ENCODE results near the gene BCAP29. TPM values are rescaled to one million over a fixed set of nuclear protein-coding genes. Genes with fewer than 3 reads are reported as not detected.

Gene BCAP29
- total and polyA plus RNA-seq, 2 experiments from 2014 or later: 35.9 to 44.2 TPM

DNA sequence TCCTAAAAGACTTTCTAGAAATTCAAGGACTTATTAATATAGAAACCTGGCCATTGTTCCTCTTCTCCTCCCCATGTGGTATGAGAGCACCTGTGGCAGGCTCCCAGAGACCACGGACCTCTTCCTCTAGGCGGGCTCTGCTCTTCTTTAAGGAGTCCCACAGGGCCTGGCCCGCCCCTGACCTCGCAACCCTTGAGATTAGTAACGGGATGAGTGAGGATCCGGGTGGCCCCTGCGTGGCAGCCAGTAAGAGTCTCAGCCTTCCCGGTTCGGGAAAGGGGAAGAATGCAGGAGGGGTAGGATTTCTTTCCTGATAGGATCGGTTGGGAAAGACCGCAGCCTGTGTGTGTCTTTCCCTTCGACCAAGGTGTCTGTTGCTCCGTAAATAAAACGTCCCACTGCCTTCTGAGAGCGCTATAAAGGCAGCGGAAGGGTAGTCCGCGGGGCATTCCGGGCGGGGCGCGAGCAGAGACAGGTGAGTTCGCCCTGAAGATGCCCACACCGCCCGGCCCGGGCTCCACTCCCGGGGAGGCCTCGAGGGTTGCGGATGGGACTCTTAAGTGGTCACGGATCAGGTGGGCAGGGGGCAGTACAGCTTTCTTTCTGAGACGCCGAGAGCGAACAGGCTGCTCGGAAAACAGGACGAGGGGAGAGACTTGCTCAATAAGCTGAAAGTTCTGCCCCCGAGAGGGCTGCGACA, 80.5 kb downstream of the BCAP29 start, which contains the start of gene SLC26A4:
TSS of gene SLC26A4 (plus strand) at position 448 of the 700 bp plus-strand sequence. CDS start 814 bp downstream, outside the sequence.
- Histone ChIP-seq H3K27ac (no peak within 1 kb of the TSS), H3K4me1 (ENCODE audit: low read depth) (no peaks in the 10 kb centered on the region), H3K36me3 (no peaks in the 10 kb centered on the region), H3K9me3 (ENCODE audit: low read depth) (no peaks in the 10 kb centered on the region), H3K4me3 (peak within 1 kb of the TSS; percentile 30), H3K27me3 (peaks cover 99% of the 10 kb centered on the region)
- DNase-seq (ENCODE audit: low read depth in 1 of 2, low spot score in 1 of 2): peak in 1 of 2 donors; percentile 5
- TF ChIP-seq, protein P1, sequence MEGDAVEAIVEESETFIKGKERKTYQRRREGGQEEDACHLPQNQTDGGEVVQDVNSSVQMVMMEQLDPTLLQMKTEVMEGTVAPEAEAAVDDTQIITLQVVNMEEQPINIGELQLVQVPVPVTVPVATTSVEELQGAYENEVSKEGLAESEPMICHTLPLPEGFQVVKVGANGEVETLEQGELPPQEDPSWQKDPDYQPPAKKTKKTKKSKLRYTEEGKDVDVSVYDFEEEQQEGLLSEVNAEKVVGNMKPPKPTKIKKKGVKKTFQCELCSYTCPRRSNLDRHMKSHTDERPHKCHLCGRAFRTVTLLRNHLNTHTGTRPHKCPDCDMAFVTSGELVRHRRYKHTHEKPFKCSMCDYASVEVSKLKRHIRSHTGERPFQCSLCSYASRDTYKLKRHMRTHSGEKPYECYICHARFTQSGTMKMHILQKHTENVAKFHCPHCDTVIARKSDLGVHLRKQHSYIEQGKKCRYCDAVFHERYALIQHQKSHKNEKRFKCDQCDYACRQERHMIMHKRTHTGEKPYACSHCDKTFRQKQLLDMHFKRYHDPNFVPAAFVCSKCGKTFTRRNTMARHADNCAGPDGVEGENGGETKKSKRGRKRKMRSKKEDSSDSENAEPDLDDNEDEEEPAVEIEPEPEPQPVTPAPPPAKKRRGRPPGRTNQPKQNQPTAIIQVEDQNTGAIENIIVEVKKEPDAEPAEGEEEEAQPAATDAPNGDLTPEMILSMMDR (IDR thresholded peaks at IDR 0.05; ENCODE audit: low read depth, low read length): no peak

DNA sequence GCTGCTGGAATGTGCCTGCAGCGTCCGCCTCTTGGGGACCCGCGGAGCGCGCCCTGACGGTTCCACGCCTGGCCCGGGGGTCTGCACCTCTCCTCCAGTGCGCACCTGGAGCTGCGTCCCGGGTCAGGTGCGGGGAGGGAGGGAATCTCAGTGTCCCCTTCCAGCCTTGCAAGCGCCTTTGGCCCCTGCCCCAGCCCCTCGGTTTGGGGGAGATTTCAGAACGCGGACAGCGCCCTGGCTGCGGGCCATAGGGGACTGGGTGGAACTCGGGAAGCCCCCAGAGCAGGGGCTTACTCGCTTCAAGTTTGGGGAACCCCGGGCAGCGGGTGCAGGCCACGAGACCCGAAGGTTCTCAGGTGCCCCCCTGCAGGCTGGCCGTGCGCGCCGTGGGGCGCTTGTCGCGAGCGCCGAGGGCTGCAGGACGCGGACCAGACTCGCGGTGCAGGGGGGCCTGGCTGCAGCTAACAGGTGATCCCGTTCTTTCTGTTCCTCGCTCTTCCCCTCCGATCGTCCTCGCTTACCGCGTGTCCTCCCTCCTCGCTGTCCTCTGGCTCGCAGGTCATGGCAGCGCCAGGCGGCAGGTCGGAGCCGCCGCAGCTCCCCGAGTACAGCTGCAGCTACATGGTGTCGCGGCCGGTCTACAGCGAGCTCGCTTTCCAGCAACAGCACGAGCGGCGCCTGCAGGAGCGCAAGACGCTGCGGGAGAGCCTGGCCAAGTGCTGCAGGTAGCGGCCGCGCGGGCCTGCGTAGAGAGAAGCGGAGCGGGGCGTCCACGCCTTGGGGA, 81.2 kb downstream of the BCAP29 start:
- no peaks in the 10 kb centered on the region for H3K9me3 ChIP-seq (ENCODE audit: low read depth)
- no peak overlapping the region for H3K27ac ChIP-seq
- peak overlapping the region; percentile 30 for H3K4me3 ChIP-seq
- TF ChIP-seq, protein P1 (IDR thresholded peaks at IDR 0.05; ENCODE audit: low read depth, low read length): peak; percentile 37
- no peaks in the 10 kb centered on the region for H3K36me3 ChIP-seq
- no peaks in the 10 kb centered on the region for H3K4me1 ChIP-seq (ENCODE audit: low read depth)
- peaks cover 99% of the 10 kb centered on the region for H3K27me3 ChIP-seq
- peak; percentile 65 to 74 for DNase-seq (ENCODE audit: low read depth in 1 of 2, low spot score in 1 of 2)

DNA sequence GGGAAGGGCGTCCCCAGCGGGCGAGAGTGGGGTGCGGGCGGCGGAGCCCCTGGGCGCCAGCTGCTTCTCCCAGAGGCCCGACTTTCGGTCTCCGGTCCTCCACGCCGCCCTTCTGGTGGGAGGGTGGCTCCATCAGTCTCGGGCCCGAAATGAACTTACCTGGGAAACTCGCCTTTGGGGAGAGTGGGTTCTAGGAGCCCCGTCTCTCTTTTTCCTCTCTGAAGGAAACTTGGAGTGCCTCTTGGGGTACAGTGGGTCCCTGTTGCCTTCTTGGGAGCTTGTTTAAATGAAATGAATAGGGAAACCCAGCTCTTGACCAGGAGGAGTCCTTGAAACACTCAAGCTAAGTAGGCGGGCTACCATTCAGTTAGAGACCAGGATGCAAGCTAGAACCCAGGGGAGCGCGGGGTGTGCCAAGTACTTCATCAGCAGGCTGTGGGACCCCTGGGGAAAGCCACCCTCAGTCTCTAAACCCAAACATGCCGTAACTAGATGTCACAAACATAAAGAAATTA, 81.9 kb downstream of the BCAP29 start:
- peaks cover 99% of the 10 kb centered on the region for H3K27me3 ChIP-seq
- H3K27ac ChIP-seq: no peak overlapping the region
- DNase-seq (ENCODE audit: low read depth in 1 of 2, low spot score in 1 of 2): no peak

DNA sequence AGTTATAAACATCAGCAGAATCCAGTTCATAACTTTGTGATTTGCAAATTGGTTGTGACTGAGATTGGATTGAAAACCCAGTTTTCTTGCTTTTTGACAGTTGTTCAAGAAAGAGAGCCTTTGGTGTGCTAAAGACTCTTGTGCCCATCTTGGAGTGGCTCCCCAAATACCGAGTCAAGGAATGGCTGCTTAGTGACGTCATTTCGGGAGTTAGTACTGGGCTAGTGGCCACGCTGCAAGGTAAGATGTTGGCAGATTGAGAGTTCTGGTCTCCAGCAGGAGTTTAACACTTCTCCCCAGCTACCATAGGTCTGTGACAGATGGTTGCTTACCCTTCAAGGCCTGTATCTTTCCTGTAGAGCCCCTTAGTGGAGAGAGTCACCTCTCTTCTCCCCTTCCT, 83.2 kb downstream of the BCAP29 start:
- Histone ChIP-seq H3K4me1 (ENCODE audit: low read depth) (no peaks in the 10 kb centered on the region), H3K27me3 (peaks cover 94% of the 10 kb centered on the region), H3K36me3 (no peaks in the 10 kb centered on the region), H3K4me3 (no peak overlapping the region), H3K27ac (no peak overlapping the region), H3K9me3 (ENCODE audit: low read depth) (no peaks in the 10 kb centered on the region)
- TF ChIP-seq, protein P1 (IDR thresholded peaks at IDR 0.05; ENCODE audit: low read depth, low read length): no peak
- DNase-seq (ENCODE audit: low read depth in 1 of 2, low spot score in 1 of 2): no peak

More for the DNA sequence above, 81.9 kb downstream of the BCAP29 start:
- Histone ChIP-seq H3K4me3 (peak overlapping the region; percentile 30), H3K36me3 (no peaks in the 10 kb centered on the region), H3K4me1 (ENCODE audit: low read depth) (no peaks in the 10 kb centered on the region), H3K9me3 (ENCODE audit: low read depth) (no peaks in the 10 kb centered on the region)
- TF ChIP-seq, protein P1 (IDR thresholded peaks at IDR 0.05; ENCODE audit: low read depth, low read length): no peak

DNA sequence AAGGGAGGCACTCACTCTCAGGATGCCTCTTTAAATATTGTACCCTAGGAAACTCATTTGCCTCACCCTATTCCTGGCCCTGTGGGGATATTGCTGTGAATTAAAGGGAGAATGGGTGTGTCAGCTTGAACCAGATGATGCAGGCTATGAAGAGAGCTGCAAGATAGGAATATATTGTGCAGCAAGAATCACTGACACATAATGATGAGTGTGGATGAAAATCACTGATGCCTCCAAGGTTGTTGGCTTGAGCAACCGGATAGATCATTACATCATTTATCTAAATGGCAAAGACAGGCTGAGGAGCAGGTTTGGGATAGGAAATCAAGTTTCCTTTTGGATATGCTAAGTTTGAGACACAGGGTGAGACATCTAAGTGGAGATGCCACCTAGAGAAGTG, 86.7 kb downstream of the BCAP29 start:
- TF ChIP-seq, protein P1 (IDR thresholded peaks at IDR 0.05; ENCODE audit: low read depth, low read length): no peak
- Histone ChIP-seq H3K4me3 (no peak overlapping the region), H3K4me1 (ENCODE audit: low read depth) (no peaks in the 10 kb centered on the region), H3K9me3 (ENCODE audit: low read depth) (no peaks in the 10 kb centered on the region), H3K27me3 (peaks cover 78% of the 10 kb centered on the region), H3K27ac (no peak overlapping the region), H3K36me3 (no peaks in the 10 kb centered on the region)
- DNase-seq (ENCODE audit: low read depth in 1 of 2, low spot score in 1 of 2): no peak
